Stomach (tissue), 9 donors: ENCODE measurements around the gene SEH1L. TPM values are rescaled to one million over a fixed set of nuclear protein-coding genes. Genes with fewer than 3 reads are reported as not detected.
A peak's percentile ranks its signal among the peaks of the same experiment; 100 is the strongest.

ENCODE experiments used
- DNase-seq, 2 donors: peaks; one replicate each; pipeline versions ENCODE4 v3.0.0 to v3.0.0-alpha.2; 2013 to 2019
- H3K27ac ChIP-seq, 5 donors: fragments of 200-600 bp in 4 of 5; sonication (generic) in 4 of 5; one replicate each; pipeline ENCODE4 v1.5.1; 2013 to 2019; ENCODE audit warnings: mild to moderate bottlenecking in 1 of 5, moderate library complexity in 1 of 5
- H3K27me3 ChIP-seq, 3 donors: fragments of 200-600 bp; sonication (generic); one replicate each; pipeline ENCODE4 v1.5.1; 2017 to 2019; ENCODE audit warnings: mixed run types in 1 of 3
- H3K36me3 ChIP-seq, 4 donors: fragments of 200-600 bp; sonication (generic); 1 replicate in 3 of 4; 2 replicates in 1 of 4; pipeline ENCODE4 v1.5.1; 2016 to 2019
- H3K4me1 ChIP-seq, 4 donors: fragments of 200-600 bp; sonication (generic); one replicate each; pipeline ENCODE4 v1.5.1; 2016 to 2019
- H3K4me3 ChIP-seq, 4 donors: fragments of 200-600 bp; sonication (generic) in 3 of 4; one replicate each; pipeline ENCODE4 v1.5.1; 2016 to 2019; ENCODE audit warnings: mild to moderate bottlenecking in 1 of 4
- H3K9me3 ChIP-seq, 4 donors: fragments of 200-600 bp; sonication (generic); one replicate each; pipeline ENCODE4 v1.5.1; 2016 to 2019
- EP300 ChIP-seq: sonication (generic); formaldehyde crosslinking; IDR thresholded peaks from one replicate; pipeline ENCODE4 v1.6.1; 2017; ENCODE audit warnings: antibody characterized with exemption
- POLR2A ChIP-seq, 4 donors: fragments of 450-650 bp; IDR thresholded peaks; one replicate each; pipeline ENCODE4 v1.6.1; 2016; ENCODE audit warnings: antibody characterized with exemption in 4 of 4, control low read depth in 2 of 4, mild to moderate bottlenecking in 1 of 4, moderate library complexity in 1 of 4
- POLR2AphosphoS5 ChIP-seq, 3 donors: sonication (generic); formaldehyde crosslinking; IDR thresholded peaks; one replicate each; pipeline ENCODE4 v1.6.1; 2016; ENCODE audit warnings: antibody characterized with exemption in 3 of 3
- WGBS, 5 donors: extraction: QIAGEN DNeasy Blood & Tissue Kit in 3 of 5; methylation state at CpG; one replicate each; pipeline versions ENCODE4 v1.1.5 to v1.1.7; 2013 to 2018; 5-methylcytosine and 5-hydroxymethylcytosine counted together
- intact Hi-C: fragments of 100-400 bp; cut with DNase I; formaldehyde crosslinking; loops from one replicate; pipeline ENCODE4 v1.15.1; 2023; ENCODE audit warnings: low total_unique reads
- polyA plus RNA-seq, 3 donors: library from polyadenylated mRNA; stranded (reverse); fragments of 200-250 nt; gene quantifications; one replicate each; pipeline ENCODE4 v1.2.3, GENCODE V29; 2013
- total RNA-seq, 5 donors: library from RNA; depleted of rRNA; stranded (reverse); fragments of >200 nt; gene quantifications; one replicate each; pipeline versions ENCODE4 v1.1.0 to v1.2.3, GENCODE V29; 2014 to 2016
- TF ChIP-seq, protein P1 (sequence below), 7 experiments: fragments of 450-650 bp in 4 of 7; fragments of 200-600 bp in 3 of 7; sonication (generic) in 3 of 7; IDR thresholded peaks; one replicate each; pipeline ENCODE4 v1.5.1; 2016 to 2019; ENCODE audit warnings: antibody characterized with exemption in 7 of 7, control low read depth in 2 of 7, mild to moderate bottlenecking in 1 of 7
- donor health status: healthy with polysubstance abuse.
- donor health status: Bipolar disorder and iron deficiency.
- donor health status: healthy.

SEH1L gene
- total and polyA plus RNA-seq, 8 donors = 9.3 to 43.7 (median 18.0) TPM

- TF ChIP-seq EP300 (no peak), POLR2AphosphoS5 (IDR thresholded peaks at IDR 0.05) (no peak), POLR2A (IDR thresholded peaks at IDR 0.05) (no peak)
- Histone ChIP-seq H3K27me3 (no peaks in the 10 kb centered on the region), H3K9me3 (no peaks in the 10 kb centered on the region), H3K27ac (peak overlapping the region in 2 of 5 donors; percentile 29 to 42), H3K36me3 (no peaks in the 10 kb centered on the region), H3K4me1 (peaks cover 0 to 37% (median 23%) of the 10 kb centered on the region in 4 donors), H3K4me3 (no peak overlapping the region)
- DNase-seq = peak; percentile 45 to 81
- 17 to 36% (median 27%) methylated on average over 4 of the region's 4 CpGs for WGBS, 5 donors
- intact Hi-C loops = no loop called here
Measured at GRCh38 chr18:12944709-12945108, 3.1 kb upstream of the SEH1L start.

DNA sequence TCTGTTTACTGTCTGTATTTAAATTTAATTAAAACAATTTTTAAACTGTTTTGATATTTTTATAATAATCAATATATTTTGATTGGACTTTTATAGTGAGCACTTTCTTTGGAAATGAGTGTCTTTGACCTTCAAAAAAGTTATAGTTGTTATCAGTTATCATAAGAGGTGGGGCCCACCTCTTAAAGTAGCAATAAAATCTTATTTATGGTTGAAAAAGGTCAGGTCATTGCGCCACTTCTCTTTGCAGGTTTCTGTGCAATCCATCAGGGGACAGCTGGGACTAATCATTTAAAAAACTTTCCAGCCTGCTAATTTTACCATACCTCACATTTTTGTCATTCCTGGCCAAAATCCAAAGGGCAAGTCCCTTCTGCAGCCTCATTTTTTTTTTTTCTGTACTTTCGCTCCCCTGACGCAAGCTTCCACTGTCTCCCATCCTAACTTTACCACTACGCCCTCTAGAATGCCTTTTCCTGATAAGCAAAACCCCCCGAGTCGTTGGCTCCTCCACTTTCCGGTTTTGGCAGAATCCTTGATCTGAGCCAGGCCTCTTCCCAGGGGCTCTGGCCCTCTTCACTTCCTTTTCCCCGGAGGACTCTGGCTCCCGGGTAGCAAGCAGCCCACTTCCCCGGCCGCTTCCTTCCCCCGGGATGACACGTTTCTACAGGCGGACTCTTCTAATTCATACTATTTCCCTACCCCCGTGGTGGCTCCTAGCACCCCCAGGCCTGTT lies 1.1 kb upstream of the SEH1L start:
- no peaks in the 10 kb centered on the region for H3K27me3 ChIP-seq
- intact Hi-C loops = no loop called here
- H3K4me3 ChIP-seq = peak overlapping the region; percentile 63 to 72 (median 68)
- DNase-seq = peak; percentile 26 to 79
- TF ChIP-seq POLR2A (IDR thresholded peaks at IDR 0.05) (no peak), POLR2AphosphoS5 (IDR thresholded peaks at IDR 0.05) (no peak), EP300 (no peak)
- TF ChIP-seq, protein P1, sequence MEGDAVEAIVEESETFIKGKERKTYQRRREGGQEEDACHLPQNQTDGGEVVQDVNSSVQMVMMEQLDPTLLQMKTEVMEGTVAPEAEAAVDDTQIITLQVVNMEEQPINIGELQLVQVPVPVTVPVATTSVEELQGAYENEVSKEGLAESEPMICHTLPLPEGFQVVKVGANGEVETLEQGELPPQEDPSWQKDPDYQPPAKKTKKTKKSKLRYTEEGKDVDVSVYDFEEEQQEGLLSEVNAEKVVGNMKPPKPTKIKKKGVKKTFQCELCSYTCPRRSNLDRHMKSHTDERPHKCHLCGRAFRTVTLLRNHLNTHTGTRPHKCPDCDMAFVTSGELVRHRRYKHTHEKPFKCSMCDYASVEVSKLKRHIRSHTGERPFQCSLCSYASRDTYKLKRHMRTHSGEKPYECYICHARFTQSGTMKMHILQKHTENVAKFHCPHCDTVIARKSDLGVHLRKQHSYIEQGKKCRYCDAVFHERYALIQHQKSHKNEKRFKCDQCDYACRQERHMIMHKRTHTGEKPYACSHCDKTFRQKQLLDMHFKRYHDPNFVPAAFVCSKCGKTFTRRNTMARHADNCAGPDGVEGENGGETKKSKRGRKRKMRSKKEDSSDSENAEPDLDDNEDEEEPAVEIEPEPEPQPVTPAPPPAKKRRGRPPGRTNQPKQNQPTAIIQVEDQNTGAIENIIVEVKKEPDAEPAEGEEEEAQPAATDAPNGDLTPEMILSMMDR (IDR thresholded peaks at IDR 0.05) = no peak
- no peaks in the 10 kb centered on the region for H3K36me3 ChIP-seq
- WGBS, 5 donors = 4 to 6% (median 5%) methylated on average over 15 of the region's 15 CpGs
- H3K27ac ChIP-seq = peak overlapping the region; percentile 93 to 100 (median 97)
- H3K4me1 ChIP-seq = peaks cover 0 to 53% (median 35%) of the 10 kb centered on the region in 4 donors
- no peaks in the 10 kb centered on the region for H3K9me3 ChIP-seq

DNA sequence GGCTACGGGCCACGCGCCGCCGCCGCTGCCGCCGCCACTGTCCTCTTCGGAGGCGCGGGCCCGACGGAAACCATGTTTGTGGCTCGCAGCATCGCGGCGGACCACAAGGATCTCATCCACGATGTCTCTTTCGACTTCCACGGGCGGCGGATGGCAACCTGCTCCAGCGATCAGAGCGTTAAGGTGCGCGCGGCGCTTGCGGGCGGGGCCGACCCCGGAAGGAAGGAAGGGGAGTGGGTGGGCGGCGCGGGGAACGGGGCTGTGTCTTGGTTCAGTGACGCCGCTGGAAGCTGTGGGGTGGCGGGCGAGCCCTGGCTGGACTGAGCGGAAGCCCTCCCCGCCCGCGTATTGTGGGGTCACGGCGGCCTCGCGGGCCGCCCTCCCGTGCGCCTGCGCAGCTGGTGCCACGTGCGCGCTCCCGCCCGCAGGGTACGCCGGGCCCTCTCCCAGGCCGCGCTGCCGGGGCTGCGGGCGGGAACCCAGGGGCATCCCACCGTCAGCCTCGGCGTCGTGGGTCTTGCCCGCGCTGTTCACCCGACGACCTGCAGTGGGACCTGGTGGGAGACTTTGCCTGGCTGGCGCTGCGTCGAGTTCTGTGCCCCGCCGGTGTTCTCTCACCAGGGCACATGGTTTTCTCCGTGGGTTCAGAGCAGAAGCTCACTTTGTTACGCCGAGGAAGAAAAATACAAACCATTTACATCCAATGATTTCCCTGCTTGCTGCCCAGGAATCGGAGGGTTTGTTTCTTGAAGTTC lies 416 bp downstream of the SEH1L start:
- intact Hi-C loops = no loop called here
- 1 to 2% (median 2%) methylated on average over 49 to 81 of the region's 81 CpGs for WGBS, 5 donors

DNA sequence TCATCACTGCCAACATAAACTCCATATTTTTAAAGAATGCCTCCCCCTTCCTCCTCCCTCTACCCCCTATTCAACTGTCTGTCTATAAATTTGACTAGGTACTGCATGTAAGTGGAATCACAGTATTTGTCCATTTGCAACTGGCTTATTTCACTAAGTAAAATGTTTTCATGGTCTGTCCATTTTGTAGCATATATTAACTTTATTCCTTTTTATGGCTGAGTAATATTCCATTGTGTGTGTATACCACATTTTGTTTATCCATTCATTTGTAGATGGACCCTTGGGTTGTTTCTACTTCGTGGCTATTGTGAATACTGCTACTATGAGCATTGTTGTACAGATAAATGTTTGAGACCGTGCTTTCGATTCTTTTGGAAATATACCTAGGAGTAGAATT lies 10.7 kb downstream of the SEH1L start:
- Histone ChIP-seq H3K27me3 (no peaks in the 10 kb centered on the region), H3K36me3 (peaks cover 3 to 62% (median 55%) of the 10 kb centered on the region in 4 donors), H3K4me1 (peaks cover 0 to 17% (median 0%) of the 10 kb centered on the region in 4 donors), H3K27ac (no peak overlapping the region), H3K4me3 (no peak overlapping the region), H3K9me3 (no peaks in the 10 kb centered on the region)
- intact Hi-C loops = no loop called here
- 78 to 100% (median 99%) methylated on average over 3 of the region's 3 CpGs for WGBS, 5 donors
- TF ChIP-seq EP300 (no peak), POLR2AphosphoS5 (IDR thresholded peaks at IDR 0.05) (no peak), POLR2A (IDR thresholded peaks at IDR 0.05) (no peak)
- TF ChIP-seq, protein P1 (IDR thresholded peaks at IDR 0.05) = no peak
- no peak for DNase-seq

More for the DNA sequence above, 416 bp downstream of the SEH1L start:
- no peaks in the 10 kb centered on the region for H3K27me3 ChIP-seq
- H3K4me3 ChIP-seq = peak overlapping the region; percentile 63 to 72 (median 68)
- peaks cover 0 to 12% (median 10%) of the 10 kb centered on the region in 4 donors for H3K36me3 ChIP-seq
- peak in 2 of 3 donors; percentile 75 to 82 for TF ChIP-seq POLR2AphosphoS5 (IDR thresholded peaks at IDR 0.05)
- TF ChIP-seq, protein P1 (IDR thresholded peaks at IDR 0.05) = no peak
- peak; percentile 95 to 98 for DNase-seq
- H3K9me3 ChIP-seq = no peaks in the 10 kb centered on the region
- H3K4me1 ChIP-seq = peaks cover 0 to 54% (median 35%) of the 10 kb centered on the region in 4 donors
- peak overlapping the region; percentile 93 to 99 (median 97) for H3K27ac ChIP-seq
